Measurements from ENCODE around the gene CDC42BPA. TPM values are rescaled to one million over a fixed set of nuclear protein-coding genes. Genes with fewer than 3 reads are reported as not detected.
A peak's percentile ranks its signal among the peaks of the same experiment; 100 is the strongest.

CDC42BPA gene
- polyA plus RNA-seq, 3 donors: 0.20 to 0.45 (median 0.39) TPM

DNA sequence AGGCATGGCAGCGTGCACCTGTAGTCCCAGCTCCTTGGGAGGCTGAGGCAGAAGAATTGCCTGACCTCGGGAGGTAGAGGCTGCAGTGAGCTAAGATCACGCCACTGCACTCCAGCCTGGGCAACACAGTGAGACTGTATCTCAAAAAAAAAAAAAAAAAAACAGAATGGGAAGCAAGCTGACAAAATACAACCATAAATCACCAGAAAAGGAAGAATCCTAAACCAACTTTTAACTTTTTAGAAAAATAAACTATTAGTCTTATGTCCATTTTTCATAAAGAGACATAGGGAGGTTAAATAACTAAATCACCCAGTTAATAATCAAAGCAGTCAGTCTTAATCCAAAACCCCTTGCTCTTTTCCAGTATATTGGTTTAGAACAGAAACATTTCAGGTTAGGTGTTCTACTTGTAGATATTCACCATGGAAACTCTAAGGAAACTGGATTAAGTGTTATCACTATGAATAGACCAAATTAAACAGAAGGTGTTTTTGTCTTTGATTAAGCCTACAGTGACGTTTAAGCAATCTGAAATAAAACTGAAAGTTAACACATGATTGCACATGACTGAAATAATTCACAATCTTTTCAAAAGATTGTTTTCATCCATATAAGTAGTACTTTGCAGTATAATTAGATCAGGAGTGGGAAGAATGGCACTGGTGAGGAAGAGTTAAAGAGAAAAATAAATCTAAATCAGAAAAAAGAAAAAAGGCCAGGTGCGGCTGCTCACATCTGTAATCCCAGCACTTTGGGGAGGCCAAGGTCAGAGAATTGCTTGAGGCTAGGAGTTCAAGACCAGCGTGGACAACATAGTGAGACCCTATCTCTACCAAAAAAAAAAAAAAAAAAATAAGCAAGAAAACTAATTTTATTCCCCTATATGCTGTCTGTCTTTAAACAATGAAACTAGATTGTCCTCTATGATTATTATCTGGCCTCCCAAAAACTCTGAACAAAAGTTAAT lies 9.6 kb downstream of the CDC42BPA start:
- H4K20me1 ChIP-seq (ENCODE audit: insufficient read depth, low read length): no peaks in the 10 kb centered on the region
- peak overlapping the region in 1 of 7 donors; percentile 10 for H3K27ac Mint-ChIP-seq
- DNase-seq: no peak
- intact Hi-C loops (cut with micrococcal nuclease): no loop called here
- peaks cover 0 to 2% (median 0%) of the 10 kb centered on the region in 7 donors for H3K9me3 Mint-ChIP-seq
- no peaks in the 10 kb centered on the region for H3K79me2 ChIP-seq (ENCODE audit: insufficient read depth, low read length)
- no peak overlapping the region for H3K27ac ChIP-seq (ENCODE audit: low read depth in 1 of 2, low read length in 2 of 2)
- H3K4me1 Mint-ChIP-seq: no peaks in the 10 kb centered on the region
- no peaks in the 10 kb centered on the region for H3K27me3 ChIP-seq (ENCODE audit: control insufficient read depth in 2 of 2, insufficient read depth in 2 of 2, low read length in 2 of 2)
- no peaks in the 10 kb centered on the region for H3K36me3 ChIP-seq (replicated peaks in 1 of 2; ENCODE audit: control insufficient read depth in 1 of 2, insufficient read depth in 2 of 2, low read length in 2 of 2)
- no peaks in the 10 kb centered on the region for H3K4me1 ChIP-seq (ENCODE audit: control insufficient read depth in 1 of 2, insufficient read depth in 2 of 2, low read length in 2 of 2)
- H3K4me3 ChIP-seq (replicated peaks in 1 of 3; ENCODE audit: low read depth in 2 of 3, low read length in 3 of 3): no peak overlapping the region
- no peaks in the 10 kb centered on the region for H3K36me3 Mint-ChIP-seq
- no peaks in the 10 kb centered on the region for H3K9me3 ChIP-seq (replicated peaks in 1 of 2; ENCODE audit: control insufficient read depth in 1 of 2, insufficient read depth in 1 of 2, low read length in 2 of 2)
- TF ChIP-seq, protein P1, sequence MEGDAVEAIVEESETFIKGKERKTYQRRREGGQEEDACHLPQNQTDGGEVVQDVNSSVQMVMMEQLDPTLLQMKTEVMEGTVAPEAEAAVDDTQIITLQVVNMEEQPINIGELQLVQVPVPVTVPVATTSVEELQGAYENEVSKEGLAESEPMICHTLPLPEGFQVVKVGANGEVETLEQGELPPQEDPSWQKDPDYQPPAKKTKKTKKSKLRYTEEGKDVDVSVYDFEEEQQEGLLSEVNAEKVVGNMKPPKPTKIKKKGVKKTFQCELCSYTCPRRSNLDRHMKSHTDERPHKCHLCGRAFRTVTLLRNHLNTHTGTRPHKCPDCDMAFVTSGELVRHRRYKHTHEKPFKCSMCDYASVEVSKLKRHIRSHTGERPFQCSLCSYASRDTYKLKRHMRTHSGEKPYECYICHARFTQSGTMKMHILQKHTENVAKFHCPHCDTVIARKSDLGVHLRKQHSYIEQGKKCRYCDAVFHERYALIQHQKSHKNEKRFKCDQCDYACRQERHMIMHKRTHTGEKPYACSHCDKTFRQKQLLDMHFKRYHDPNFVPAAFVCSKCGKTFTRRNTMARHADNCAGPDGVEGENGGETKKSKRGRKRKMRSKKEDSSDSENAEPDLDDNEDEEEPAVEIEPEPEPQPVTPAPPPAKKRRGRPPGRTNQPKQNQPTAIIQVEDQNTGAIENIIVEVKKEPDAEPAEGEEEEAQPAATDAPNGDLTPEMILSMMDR (IDR thresholded peaks at IDR 0.05): no peak
- H3K4me3 Mint-ChIP-seq: no peak overlapping the region
- H3K27me3 Mint-ChIP-seq (ENCODE audit: low read depth in 3 of 3): peaks cover 0 to 4% (median 0%) of the 10 kb centered on the region in 3 donors
- no CpG with 5 or more reads among the region's 6 CpGs for WGBS (ENCODE audit: insufficient coverage)
- H2AFZ ChIP-seq (ENCODE audit: insufficient read depth, low read depth, low read length, poor library complexity, severe bottlenecking): no peak overlapping the region
- no peak overlapping the region for H3K4me2 ChIP-seq (replicated peaks; ENCODE audit: extremely low read depth, low read length, poor library complexity, severe bottlenecking)
- no peak overlapping the region for H3K9ac ChIP-seq (ENCODE audit: insufficient read depth, low read length, poor library complexity, severe bottlenecking)

DNA sequence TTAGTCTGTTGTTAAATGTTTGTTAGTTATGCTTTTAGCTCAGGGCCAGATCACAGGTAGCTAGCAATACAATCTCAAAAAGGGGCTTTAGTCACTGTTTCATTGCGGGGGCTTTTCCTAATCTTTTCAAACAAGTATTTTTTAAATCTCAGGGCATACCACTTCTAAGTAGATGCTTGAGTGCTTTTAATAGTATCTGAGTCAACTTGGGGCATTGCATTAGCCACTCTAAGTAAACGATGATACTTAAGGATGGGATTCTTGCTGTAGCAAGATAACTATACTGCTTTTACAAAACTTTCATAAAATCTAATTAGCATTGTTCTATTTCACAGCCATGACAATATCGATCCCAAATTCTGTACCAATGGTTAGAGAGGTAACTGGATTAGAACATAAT lies 11.6 kb downstream of the CDC42BPA start:
- H3K27ac ChIP-seq (ENCODE audit: low read depth in 1 of 2, low read length in 2 of 2): no peak overlapping the region
- no peaks in the 10 kb centered on the region for H3K4me1 ChIP-seq (ENCODE audit: control insufficient read depth in 1 of 2, insufficient read depth in 2 of 2, low read length in 2 of 2)
- H3K4me2 ChIP-seq (replicated peaks; ENCODE audit: extremely low read depth, low read length, poor library complexity, severe bottlenecking): no peak overlapping the region
- H3K27ac Mint-ChIP-seq: no peak overlapping the region
- H3K4me1 Mint-ChIP-seq: no peaks in the 10 kb centered on the region
- no peak overlapping the region for H2AFZ ChIP-seq (ENCODE audit: insufficient read depth, low read depth, low read length, poor library complexity, severe bottlenecking)
- H3K79me2 ChIP-seq (ENCODE audit: insufficient read depth, low read length): no peaks in the 10 kb centered on the region
- H3K9me3 Mint-ChIP-seq: peaks cover 0 to 2% (median 0%) of the 10 kb centered on the region in 7 donors
- H3K36me3 ChIP-seq (replicated peaks in 1 of 2; ENCODE audit: control insufficient read depth in 1 of 2, insufficient read depth in 2 of 2, low read length in 2 of 2): no peaks in the 10 kb centered on the region
- no peak overlapping the region for H3K9ac ChIP-seq (ENCODE audit: insufficient read depth, low read length, poor library complexity, severe bottlenecking)
- H3K4me3 ChIP-seq (replicated peaks in 1 of 3; ENCODE audit: low read depth in 2 of 3, low read length in 3 of 3): no peak overlapping the region
- H3K9me3 ChIP-seq (replicated peaks in 1 of 2; ENCODE audit: control insufficient read depth in 1 of 2, insufficient read depth in 1 of 2, low read length in 2 of 2): no peaks in the 10 kb centered on the region
- H3K27me3 ChIP-seq (ENCODE audit: control insufficient read depth in 2 of 2, insufficient read depth in 2 of 2, low read length in 2 of 2): no peaks in the 10 kb centered on the region
- TF ChIP-seq, protein P1 (IDR thresholded peaks at IDR 0.05): no peak
- peaks cover 0 to 3% (median 0%) of the 10 kb centered on the region in 3 donors for H3K27me3 Mint-ChIP-seq (ENCODE audit: low read depth in 3 of 3)
- no peak overlapping the region for H3K4me3 Mint-ChIP-seq
- WGBS (ENCODE audit: insufficient coverage): no CpG with 5 or more reads among the region's 3 CpGs
- DNase-seq: no peak
- H4K20me1 ChIP-seq (ENCODE audit: insufficient read depth, low read length): no peaks in the 10 kb centered on the region
- intact Hi-C loops (cut with micrococcal nuclease): no loop called here
- H3K36me3 Mint-ChIP-seq: no peaks in the 10 kb centered on the region
